IMR-90 (cell line): ENCODE results near the gene COL25A1. TPM values are rescaled to one million over a fixed set of nuclear protein-coding genes. Genes with fewer than 3 reads are reported as not detected.

Experiments
- ATAC-seq: fragments of 200-7000 bp; cut with Tn5 transposase; 2 replicates; pipeline ENCODE4 v1.9.1; 2020; ENCODE audit warnings: low read depth, mild to moderate bottlenecking, moderate library complexity
- BruUV-seq: library from RNA; stranded (reverse); fragments of 400-500 nt; replicated peaks from 2 replicates; lab custom pipeline; 2021; lab: Mats Ljungman, UMichigan
- CTCF ChIA-PET: fragments of 300-600 bp; formaldehyde crosslinking; extraction: SDS; loops from one replicate; lab custom pipeline; 2021; ENCODE audit warnings: antibody characterized with exemption; lab: Yijun Ruan, JAX
- POLR2A ChIA-PET: fragments of 300-600 bp; sonication (Branson Sonifier 250); formaldehyde crosslinking; loops from one replicate; lab custom pipeline; 2022; ENCODE audit warnings: antibody characterized with exemption; ENCODE audit not compliant: unreplicated experiment; lab: Charles Lee
- DNase-seq: peaks from one replicate; pipeline ENCODE4 v3.0.0; 2013
- H2AFZ ChIP-seq: replicated peaks from 2 replicates; pipeline ENCODE3; 2013; ENCODE audit warnings: low read length, mild to moderate bottlenecking; ENCODE audit not compliant: poor library complexity
- H2AK5ac ChIP-seq: 2 replicates; pipeline ENCODE4 v1.6.1; 2013; ENCODE audit warnings: low read depth, low read length, inconsistent platforms
- H2AK9ac ChIP-seq: replicated peaks from 2 replicates; pipeline ENCODE3; 2013; ENCODE audit warnings: mild to moderate bottlenecking, low read depth, low read length, moderate library complexity; ENCODE audit not compliant: poor library complexity
- H2BK120ac ChIP-seq: 2 replicates; pipeline ENCODE4 v1.6.1; 2013; ENCODE audit warnings: low read depth, low read length, inconsistent platforms
- H2BK15ac ChIP-seq: 3 replicates; pipeline ENCODE4 v1.6.1; 2013; ENCODE audit warnings: low read depth, low read length, inconsistent platforms
- H2BK20ac ChIP-seq: 2 replicates; pipeline ENCODE4 v1.6.1; 2013; ENCODE audit warnings: low read depth, mild to moderate bottlenecking, inconsistent platforms, low read length, moderate library complexity
- H2BK5ac ChIP-seq: 2 replicates; pipeline ENCODE4 v1.6.1; 2013; ENCODE audit warnings: mild to moderate bottlenecking, low read depth, low read length, inconsistent platforms; ENCODE audit not compliant: poor library complexity, severe bottlenecking
- H3K14ac ChIP-seq: replicated peaks from 2 replicates; pipeline ENCODE4 v1.6.1; 2013; ENCODE audit warnings: low read depth, low read length, inconsistent platforms
- H3K18ac ChIP-seq: 2 replicates; pipeline ENCODE4 v1.6.1; 2013; ENCODE audit warnings: low read depth, low read length, control low read depth
- H3K23ac ChIP-seq: 2 replicates; pipeline ENCODE4 v1.6.1; 2013; ENCODE audit warnings: low read depth, low read length, inconsistent platforms
- H3K27ac ChIP-seq: 2 replicates; pipeline ENCODE4 v1.5.1; 2013; ENCODE audit warnings: mild to moderate bottlenecking, control low read depth, low read length; ENCODE audit not compliant: insufficient read depth
- H3K27me3 ChIP-seq: 2 replicates; pipeline ENCODE4 v1.6.1; 2013; ENCODE audit warnings: low read length; ENCODE audit not compliant: control insufficient read depth, insufficient read depth
- H3K36me3 ChIP-seq: 2 replicates; pipeline ENCODE4 v1.6.1; 2013; ENCODE audit warnings: low read length, mixed read lengths; ENCODE audit not compliant: control insufficient read depth, insufficient read depth
- H3K4ac ChIP-seq: 2 replicates; pipeline ENCODE4 v1.6.1; 2013; ENCODE audit warnings: low read depth, low read length, inconsistent platforms
- H3K4me1 ChIP-seq: 2 replicates; pipeline ENCODE4 v1.6.1; 2013; ENCODE audit warnings: low read length, mixed read lengths; ENCODE audit not compliant: control insufficient read depth, insufficient read depth
- H3K4me2 ChIP-seq: 2 replicates; pipeline ENCODE4 v1.6.1; 2013; ENCODE audit warnings: low read depth, mild to moderate bottlenecking, control low read depth, low read length, moderate library complexity
- H3K4me3 ChIP-seq: 2 replicates; pipeline ENCODE4 v1.5.1; 2013; ENCODE audit warnings: low read depth, mild to moderate bottlenecking, control low read depth, low read length, moderate library complexity; ENCODE audit not compliant: insufficient read depth
- H3K56ac ChIP-seq: 2 replicates; pipeline ENCODE4 v1.6.1; 2013; ENCODE audit warnings: low read length, inconsistent platforms; ENCODE audit not compliant: insufficient read depth; ENCODE audit errors: extremely low read depth
- H3K79me1 ChIP-seq, 2 experiments: 2 replicates each; pipeline ENCODE4 v1.6.1; 2013; ENCODE audit warnings: low read length in 2 of 2, inconsistent platforms in 1 of 2, low read depth in 1 of 2
- H3K9ac ChIP-seq: 2 replicates; pipeline ENCODE4 v1.6.1; 2013; ENCODE audit warnings: low read depth, low read length, control low read depth
- H3K9me1 ChIP-seq: 2 replicates; pipeline ENCODE4 v1.6.1; 2013; ENCODE audit warnings: low read length, inconsistent platforms; ENCODE audit not compliant: insufficient read depth
- H3K9me3 ChIP-seq: 2 replicates; pipeline ENCODE4 v1.6.1; 2013; ENCODE audit warnings: low read length; ENCODE audit not compliant: control insufficient read depth, insufficient read depth
- H4K20me1 ChIP-seq: 2 replicates; pipeline ENCODE4 v1.6.1; 2013; ENCODE audit warnings: low read length, inconsistent platforms; ENCODE audit not compliant: insufficient read depth
- H4K5ac ChIP-seq: 2 replicates; pipeline ENCODE4 v1.6.1; 2013; ENCODE audit warnings: mild to moderate bottlenecking, low read depth, low read length, control low read depth
- H4K8ac ChIP-seq, 2 experiments: 2 replicates each; pipeline ENCODE4 v1.6.1; 2013; ENCODE audit warnings: low read depth in 2 of 2, low read length in 2 of 2, control low read depth in 1 of 2, inconsistent platforms in 1 of 2
- H4K91ac ChIP-seq: 2 replicates; pipeline ENCODE4 v1.6.1; 2013; ENCODE audit warnings: low read depth, low read length, inconsistent platforms; ENCODE audit not compliant: insufficient read depth
- BHLHE40 ChIP-seq: fragments of 150-350 bp; IDR thresholded peaks from 2 replicates; pipeline ENCODE4 v1.6.1; 2016; ENCODE audit warnings: mild to moderate bottlenecking, low read depth, low read length
- CHD1 ChIP-seq: IDR thresholded peaks from 2 replicates; pipeline ENCODE4 v1.6.1; 2012; ENCODE audit warnings: low read depth, low read length, improper control_type of control experiment
- CTCF ChIP-seq: conservative IDR thresholded peaks from 2 replicates; pipeline ENCODE4 v1.5.1; 2012; ENCODE audit warnings: mild to moderate bottlenecking, low read depth, low read length, improper control_type of control experiment
- ELK1 ChIP-seq: fragments of 150-350 bp; IDR thresholded peaks from 2 replicates; pipeline ENCODE4 v1.6.1; 2016; ENCODE audit warnings: low read depth, mild to moderate bottlenecking, low read length, moderate library complexity, borderline replicate concordance
- FOS ChIP-seq: fragments of 150-350 bp; IDR thresholded peaks from 2 replicates; pipeline ENCODE4 v1.6.1; 2016; ENCODE audit warnings: low read depth, low read length
- RAD21 ChIP-seq: IDR thresholded peaks from 2 replicates; pipeline ENCODE4 v1.6.1; 2012; ENCODE audit warnings: low read length, improper control_type of control experiment
- USF2 ChIP-seq: fragments of 150-350 bp; IDR thresholded peaks from 2 replicates; pipeline ENCODE4 v1.6.1; 2017; ENCODE audit warnings: mild to moderate bottlenecking, antibody characterized with exemption, low read length, low read depth
- WGBS, 2 experiments: methylation state at CpG; one replicate each; pipeline versions ENCODE4 v1.1.5 to v1.1.7; 2013; ENCODE audit warnings: missing lambda C conversion rate in 2 of 2; ENCODE audit not compliant: insufficient read length in 1 of 2; ENCODE audit errors: extremely low coverage in 2 of 2; 5-methylcytosine and 5-hydroxymethylcytosine counted together
- dilution Hi-C: fragments of 300-500 bp; cut with HindIII; formaldehyde crosslinking; loops from one replicate; pipeline ENCODE4 v1.14.3; 2018; ENCODE audit warnings: low sequenced_read_pairs; ENCODE audit not compliant: unreplicated experiment
- in situ Hi-C: fragments of 300-500 bp; cut with MboI; formaldehyde crosslinking; loops from 3 replicates; pipeline ENCODE4 v1.14.3; 2019; ENCODE audit warnings: low sequenced_read_pairs, inconsistent platforms, mixed read lengths
- intact Hi-C: fragments of 100-400 bp; cut with micrococcal nuclease; formaldehyde crosslinking; loops from 2 replicates; pipeline ENCODE4 v1.10.0; 2022
- polyA plus RNA-seq, 3 experiments: library from polyadenylated mRNA; depleted of rRNA; stranded (reverse); fragments of >200 nt; gene quantifications; 2 replicates each; pipeline ENCODE4 v1.2.3, GENCODE V29; 2012; ENCODE audit warnings: low replicate concordance in 1 of 3
- total RNA-seq: library from RNA; depleted of rRNA; stranded (reverse); fragments of >200 nt; gene quantifications from 2 replicates; pipeline ENCODE4 v1.2.3, GENCODE V29; 2012

Gene COL25A1
- total and polyA plus RNA-seq, 2 of the 4 experiments (the other 2 are of a cell fraction): under 0.01 to 0.05 TPM

GRCh38 chr4:109075621-109076020 is 226.8 kb downstream of the COL25A1 start:
- H3K56ac ChIP-seq: no peak overlapping the region
- H2AFZ ChIP-seq: no peak overlapping the region
- no TSS peak for BruUV-seq
- H3K18ac ChIP-seq: no peak overlapping the region
- ChIA-PET CTCF (no interaction called here), POLR2A (no interaction called here)
- H3K9me3 ChIP-seq: no peaks in the 10 kb centered on the region
- H3K36me3 ChIP-seq: no peaks in the 10 kb centered on the region
- H3K9ac ChIP-seq: no peak overlapping the region
- no peak overlapping the region for H2AK5ac ChIP-seq
- H3K79me1 ChIP-seq: no peaks in the 10 kb centered on the region
- intact Hi-C loops: loop anchor here (5.0 kb wide), 2 partner anchors 193 to 228 kb away; no protein-coding TSS in a partner anchor
- WGBS, 2 experiments: no CpG with 5 or more reads among the region's 3 CpGs
- H3K9me1 ChIP-seq: no peaks in the 10 kb centered on the region; the same call in 1 of the 2 replicates
- H3K23ac ChIP-seq: no peak overlapping the region
- no peak overlapping the region for H2BK20ac ChIP-seq
- no peaks in the 10 kb centered on the region for H3K27me3 ChIP-seq
- ATAC-seq: no peak
- H4K20me1 ChIP-seq: no peaks in the 10 kb centered on the region
- H3K14ac ChIP-seq: no peak overlapping the region
- H3K27ac ChIP-seq: no peak overlapping the region
- DNase-seq: no peak
- in situ Hi-C loops: no loop called here
- peaks cover 8% of the 10 kb centered on the region for H3K4me1 ChIP-seq
- H4K5ac ChIP-seq: no peak overlapping the region
- H3K4ac ChIP-seq: no peak overlapping the region
- H3K4me2 ChIP-seq: no peak overlapping the region
- TF ChIP-seq CHD1 (no peak), FOS (no peak), ELK1 (no peak), CTCF (no peak), BHLHE40 (no peak), RAD21 (no peak), USF2 (no peak)
- H2BK15ac ChIP-seq: no peak overlapping the region
- H3K4me3 ChIP-seq: no peak overlapping the region
- H2AK9ac ChIP-seq: no peak overlapping the region
- no peak overlapping the region for H2BK120ac ChIP-seq
- H2BK5ac ChIP-seq: no peak overlapping the region
- H4K8ac ChIP-seq: no peak overlapping the region
- dilution Hi-C loops: no loop called here
- H4K91ac ChIP-seq: no peak overlapping the region
